GM12878 (cell line): ENCODE measurements around the gene ABCB9. TPM values are rescaled to one million over a fixed set of nuclear protein-coding genes. Genes with fewer than 3 reads are reported as not detected.

Source experiments
- CEBPB ChIP-seq, 2 experiments: fragments of 150-350 bp in 1 of 2; IDR thresholded peaks; 2 replicates each; pipeline ENCODE4 v1.6.1; 2012 to 2014; ENCODE audit warnings: low read depth in 2 of 2, low read length in 2 of 2, borderline replicate concordance in 1 of 2, inconsistent platforms in 1 of 2
- HCFC1 ChIP-seq: fragments of 150-350 bp; IDR thresholded peaks from 2 replicates; pipeline ENCODE4 v1.6.1; 2014; ENCODE audit warnings: low read length
- KLF5 ChIP-seq: fragments of 450-650 bp; IDR thresholded peaks from 2 replicates; pipeline ENCODE4 v1.6.1; 2014; ENCODE audit warnings: mild to moderate bottlenecking; ENCODE audit not compliant: partially characterized antibody
- MTA3 ChIP-seq: IDR thresholded peaks from 2 replicates; pipeline ENCODE4 v1.6.1; 2012; ENCODE audit warnings: low read length, inconsistent platforms, borderline replicate concordance
- SPI1 ChIP-seq: IDR thresholded peaks from 2 replicates; pipeline ENCODE4 v1.6.1; 2011; ENCODE audit warnings: low read depth, mild to moderate bottlenecking, low read length, moderate library complexity, borderline replicate concordance; ENCODE audit not compliant: insufficient read depth
- polyA plus RNA-seq, 11 experiments: library from polyadenylated mRNA; depleted of rRNA in 4 of 11; unstranded in 6 of 11; stranded (reverse) in 5 of 11; fragments of >200 nt; fragmentation: Nextera tagmentation in 4 of 11; fragmentation: Illumina TruSeq in 1 of 11; extraction: Ambion mirVana in 4 of 11; extraction: Trizol in 1 of 11; gene quantifications; 1 replicate in 1 of 11; 2 replicates in 10 of 11; pipeline versions ENCODE4 v1.2.1 to v1.2.3, GENCODE V29; 2011 to 2016; ENCODE audit warnings: inconsistent platforms in 2 of 11, missing spikeins in 2 of 11, low read depth in 1 of 11
- total RNA-seq, 4 experiments: library from RNA; depleted of rRNA in 3 of 4; stranded (reverse); fragments of >200 nt in 3 of 4; fragmentation: Illumina TruSeq in 1 of 4; extraction: Trizol in 1 of 4; gene quantifications; 2 replicates each; pipeline versions ENCODE4 v1.2.1 to v1.2.3, GENCODE V29; 2013 to 2021
- TF ChIP-seq, protein P1 (sequence below): IDR thresholded peaks from 2 replicates; pipeline ENCODE4 v1.6.1; 2011; ENCODE audit warnings: low read depth, mild to moderate bottlenecking, low read length, moderate library complexity, borderline replicate concordance; ENCODE audit errors: extremely low read depth
- TF ChIP-seq, protein P2 (sequence below): IDR thresholded peaks from 2 replicates; pipeline ENCODE4 v1.6.1; 2012; ENCODE audit warnings: low read depth, low read length, improper control_type of control experiment
- TF ChIP-seq, protein P3 (sequence below): IDR thresholded peaks from 2 replicates; pipeline ENCODE4 v1.6.1; 2011; ENCODE audit warnings: mild to moderate bottlenecking, low read depth, low read length, moderate library complexity; ENCODE audit not compliant: insufficient replicate concordance
- TF ChIP-seq, protein P4 (sequence below): fragments of 450-650 bp; formaldehyde crosslinking; IDR thresholded peaks from 2 replicates; pipeline ENCODE4 v1.4.0; 2020; ENCODE audit warnings: mild to moderate bottlenecking, moderate library complexity
- TF ChIP-seq, protein P5 (sequence below): IDR thresholded peaks from 2 replicates; pipeline ENCODE4 v1.6.1; 2012; ENCODE audit warnings: mild to moderate bottlenecking, low read depth, low read length
- TF ChIP-seq, protein P6 (sequence below): IDR thresholded peaks from 2 replicates; pipeline ENCODE4 v1.6.1; 2012; ENCODE audit warnings: improper control_type of control experiment, low read depth, low read length; ENCODE audit not compliant: insufficient replicate concordance

ABCB9 gene
- total and polyA plus RNA-seq, 10 of the 15 experiments (the other 5 are each of a cell fraction or from before 2014, with no cell fraction given) = 0.37 to 4.9 (median 3.1) TPM

DNA sequence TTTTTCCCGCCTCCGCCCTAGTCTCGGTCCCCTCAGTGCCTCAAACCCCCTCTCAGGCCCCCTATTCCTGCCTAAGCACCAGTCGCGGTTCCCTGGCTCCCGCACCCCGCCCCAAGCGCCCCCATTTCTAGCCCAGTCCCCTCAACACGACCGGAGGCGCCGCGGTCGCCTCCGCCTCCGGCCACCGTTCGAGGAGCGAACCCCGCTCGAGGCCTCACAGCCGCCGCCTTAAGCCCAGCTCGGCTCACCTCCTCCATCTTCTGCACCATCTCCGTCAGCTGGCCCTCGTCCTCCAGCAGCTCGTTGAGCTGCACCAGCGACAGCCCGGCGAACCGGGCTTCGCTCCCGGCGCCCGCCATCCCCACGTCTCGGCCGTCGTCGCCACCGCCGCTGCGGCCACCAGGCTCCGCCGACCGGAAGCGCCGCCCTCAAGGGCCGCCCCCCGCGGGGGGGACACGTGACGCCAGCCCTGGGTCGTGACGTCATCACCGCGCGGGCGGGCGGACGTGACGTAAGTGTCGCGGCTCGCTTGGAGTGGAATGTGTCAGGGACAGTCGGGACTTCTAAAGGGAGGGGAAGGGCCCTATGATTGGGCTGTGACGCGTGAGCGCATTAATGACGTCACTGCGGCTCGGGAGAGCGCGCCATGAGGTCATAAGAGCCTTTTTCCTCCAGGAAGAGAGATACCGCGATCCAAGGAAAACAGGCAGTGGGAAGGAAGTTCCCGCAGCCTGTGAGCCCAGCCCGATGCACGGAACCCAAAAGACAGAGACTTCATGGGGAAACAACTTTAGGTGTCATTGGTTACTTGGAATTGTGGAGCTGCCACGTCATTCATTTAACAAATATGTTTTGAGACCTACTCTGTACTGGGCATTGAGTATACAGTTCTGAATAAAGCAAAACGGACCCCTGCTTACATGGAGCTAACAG, 70.3 kb downstream of the ABCB9 start, which contains the start of gene VPS37B (continued):
- TF ChIP-seq, protein P1, sequence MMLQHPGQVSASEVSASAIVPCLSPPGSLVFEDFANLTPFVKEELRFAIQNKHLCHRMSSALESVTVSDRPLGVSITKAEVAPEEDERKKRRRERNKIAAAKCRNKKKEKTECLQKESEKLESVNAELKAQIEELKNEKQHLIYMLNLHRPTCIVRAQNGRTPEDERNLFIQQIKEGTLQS = peak; percentile 59; the same call in 1 of the 2 replicates
- TF ChIP-seq, protein P2, sequence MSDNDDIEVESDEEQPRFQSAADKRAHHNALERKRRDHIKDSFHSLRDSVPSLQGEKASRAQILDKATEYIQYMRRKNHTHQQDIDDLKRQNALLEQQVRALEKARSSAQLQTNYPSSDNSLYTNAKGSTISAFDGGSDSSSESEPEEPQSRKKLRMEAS = peak; percentile 70
- TF ChIP-seq CEBPB (IDR thresholded peaks at IDR 0.05; ENCODE audit: borderline replicate concordance in 1 of 2, low read depth in 2 of 2, low read length in 2 of 2) = no peak
- TF ChIP-seq, protein P3, sequence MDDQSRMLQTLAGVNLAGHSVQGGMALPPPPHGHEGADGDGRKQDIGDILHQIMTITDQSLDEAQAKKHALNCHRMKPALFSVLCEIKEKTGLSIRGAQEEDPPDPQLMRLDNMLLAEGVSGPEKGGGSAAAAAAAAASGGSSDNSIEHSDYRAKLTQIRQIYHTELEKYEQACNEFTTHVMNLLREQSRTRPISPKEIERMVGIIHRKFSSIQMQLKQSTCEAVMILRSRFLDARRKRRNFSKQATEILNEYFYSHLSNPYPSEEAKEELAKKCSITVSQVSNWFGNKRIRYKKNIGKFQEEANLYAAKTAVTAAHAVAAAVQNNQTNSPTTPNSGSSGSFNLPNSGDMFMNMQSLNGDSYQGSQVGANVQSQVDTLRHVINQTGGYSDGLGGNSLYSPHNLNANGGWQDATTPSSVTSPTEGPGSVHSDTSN = no peak
- TF ChIP-seq, protein P4, sequence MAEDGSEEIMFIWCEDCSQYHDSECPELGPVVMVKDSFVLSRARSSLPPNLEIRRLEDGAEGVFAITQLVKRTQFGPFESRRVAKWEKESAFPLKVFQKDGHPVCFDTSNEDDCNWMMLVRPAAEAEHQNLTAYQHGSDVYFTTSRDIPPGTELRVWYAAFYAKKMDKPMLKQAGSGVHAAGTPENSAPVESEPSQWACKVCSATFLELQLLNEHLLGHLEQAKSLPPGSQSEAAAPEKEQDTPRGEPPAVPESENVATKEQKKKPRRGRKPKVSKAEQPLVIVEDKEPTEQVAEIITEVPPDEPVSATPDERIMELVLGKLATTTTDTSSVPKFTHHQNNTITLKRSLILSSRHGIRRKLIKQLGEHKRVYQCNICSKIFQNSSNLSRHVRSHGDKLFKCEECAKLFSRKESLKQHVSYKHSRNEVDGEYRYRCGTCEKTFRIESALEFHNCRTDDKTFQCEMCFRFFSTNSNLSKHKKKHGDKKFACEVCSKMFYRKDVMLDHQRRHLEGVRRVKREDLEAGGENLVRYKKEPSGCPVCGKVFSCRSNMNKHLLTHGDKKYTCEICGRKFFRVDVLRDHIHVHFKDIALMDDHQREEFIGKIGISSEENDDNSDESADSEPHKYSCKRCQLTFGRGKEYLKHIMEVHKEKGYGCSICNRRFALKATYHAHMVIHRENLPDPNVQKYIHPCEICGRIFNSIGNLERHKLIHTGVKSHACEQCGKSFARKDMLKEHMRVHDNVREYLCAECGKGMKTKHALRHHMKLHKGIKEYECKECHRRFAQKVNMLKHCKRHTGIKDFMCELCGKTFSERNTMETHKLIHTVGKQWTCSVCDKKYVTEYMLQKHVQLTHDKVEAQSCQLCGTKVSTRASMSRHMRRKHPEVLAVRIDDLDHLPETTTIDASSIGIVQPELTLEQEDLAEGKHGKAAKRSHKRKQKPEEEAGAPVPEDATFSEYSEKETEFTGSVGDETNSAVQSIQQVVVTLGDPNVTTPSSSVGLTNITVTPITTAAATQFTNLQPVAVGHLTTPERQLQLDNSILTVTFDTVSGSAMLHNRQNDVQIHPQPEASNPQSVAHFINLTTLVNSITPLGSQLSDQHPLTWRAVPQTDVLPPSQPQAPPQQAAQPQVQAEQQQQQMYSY (CRISPR knock-in tag) = peak; percentile 74; the same call in 1 of the 2 replicates
- TF ChIP-seq, protein P5, sequence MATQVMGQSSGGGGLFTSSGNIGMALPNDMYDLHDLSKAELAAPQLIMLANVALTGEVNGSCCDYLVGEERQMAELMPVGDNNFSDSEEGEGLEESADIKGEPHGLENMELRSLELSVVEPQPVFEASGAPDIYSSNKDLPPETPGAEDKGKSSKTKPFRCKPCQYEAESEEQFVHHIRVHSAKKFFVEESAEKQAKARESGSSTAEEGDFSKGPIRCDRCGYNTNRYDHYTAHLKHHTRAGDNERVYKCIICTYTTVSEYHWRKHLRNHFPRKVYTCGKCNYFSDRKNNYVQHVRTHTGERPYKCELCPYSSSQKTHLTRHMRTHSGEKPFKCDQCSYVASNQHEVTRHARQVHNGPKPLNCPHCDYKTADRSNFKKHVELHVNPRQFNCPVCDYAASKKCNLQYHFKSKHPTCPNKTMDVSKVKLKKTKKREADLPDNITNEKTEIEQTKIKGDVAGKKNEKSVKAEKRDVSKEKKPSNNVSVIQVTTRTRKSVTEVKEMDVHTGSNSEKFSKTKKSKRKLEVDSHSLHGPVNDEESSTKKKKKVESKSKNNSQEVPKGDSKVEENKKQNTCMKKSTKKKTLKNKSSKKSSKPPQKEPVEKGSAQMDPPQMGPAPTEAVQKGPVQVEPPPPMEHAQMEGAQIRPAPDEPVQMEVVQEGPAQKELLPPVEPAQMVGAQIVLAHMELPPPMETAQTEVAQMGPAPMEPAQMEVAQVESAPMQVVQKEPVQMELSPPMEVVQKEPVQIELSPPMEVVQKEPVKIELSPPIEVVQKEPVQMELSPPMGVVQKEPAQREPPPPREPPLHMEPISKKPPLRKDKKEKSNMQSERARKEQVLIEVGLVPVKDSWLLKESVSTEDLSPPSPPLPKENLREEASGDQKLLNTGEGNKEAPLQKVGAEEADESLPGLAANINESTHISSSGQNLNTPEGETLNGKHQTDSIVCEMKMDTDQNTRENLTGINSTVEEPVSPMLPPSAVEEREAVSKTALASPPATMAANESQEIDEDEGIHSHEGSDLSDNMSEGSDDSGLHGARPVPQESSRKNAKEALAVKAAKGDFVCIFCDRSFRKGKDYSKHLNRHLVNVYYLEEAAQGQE = no peak
- TF ChIP-seq KLF5 = peak; percentile 90
- no peak; the same call in 1 of the 2 replicates for TF ChIP-seq HCFC1
- TF ChIP-seq SPI1 = no peak
- no peak for TF ChIP-seq MTA3
- TF ChIP-seq, protein P6, sequence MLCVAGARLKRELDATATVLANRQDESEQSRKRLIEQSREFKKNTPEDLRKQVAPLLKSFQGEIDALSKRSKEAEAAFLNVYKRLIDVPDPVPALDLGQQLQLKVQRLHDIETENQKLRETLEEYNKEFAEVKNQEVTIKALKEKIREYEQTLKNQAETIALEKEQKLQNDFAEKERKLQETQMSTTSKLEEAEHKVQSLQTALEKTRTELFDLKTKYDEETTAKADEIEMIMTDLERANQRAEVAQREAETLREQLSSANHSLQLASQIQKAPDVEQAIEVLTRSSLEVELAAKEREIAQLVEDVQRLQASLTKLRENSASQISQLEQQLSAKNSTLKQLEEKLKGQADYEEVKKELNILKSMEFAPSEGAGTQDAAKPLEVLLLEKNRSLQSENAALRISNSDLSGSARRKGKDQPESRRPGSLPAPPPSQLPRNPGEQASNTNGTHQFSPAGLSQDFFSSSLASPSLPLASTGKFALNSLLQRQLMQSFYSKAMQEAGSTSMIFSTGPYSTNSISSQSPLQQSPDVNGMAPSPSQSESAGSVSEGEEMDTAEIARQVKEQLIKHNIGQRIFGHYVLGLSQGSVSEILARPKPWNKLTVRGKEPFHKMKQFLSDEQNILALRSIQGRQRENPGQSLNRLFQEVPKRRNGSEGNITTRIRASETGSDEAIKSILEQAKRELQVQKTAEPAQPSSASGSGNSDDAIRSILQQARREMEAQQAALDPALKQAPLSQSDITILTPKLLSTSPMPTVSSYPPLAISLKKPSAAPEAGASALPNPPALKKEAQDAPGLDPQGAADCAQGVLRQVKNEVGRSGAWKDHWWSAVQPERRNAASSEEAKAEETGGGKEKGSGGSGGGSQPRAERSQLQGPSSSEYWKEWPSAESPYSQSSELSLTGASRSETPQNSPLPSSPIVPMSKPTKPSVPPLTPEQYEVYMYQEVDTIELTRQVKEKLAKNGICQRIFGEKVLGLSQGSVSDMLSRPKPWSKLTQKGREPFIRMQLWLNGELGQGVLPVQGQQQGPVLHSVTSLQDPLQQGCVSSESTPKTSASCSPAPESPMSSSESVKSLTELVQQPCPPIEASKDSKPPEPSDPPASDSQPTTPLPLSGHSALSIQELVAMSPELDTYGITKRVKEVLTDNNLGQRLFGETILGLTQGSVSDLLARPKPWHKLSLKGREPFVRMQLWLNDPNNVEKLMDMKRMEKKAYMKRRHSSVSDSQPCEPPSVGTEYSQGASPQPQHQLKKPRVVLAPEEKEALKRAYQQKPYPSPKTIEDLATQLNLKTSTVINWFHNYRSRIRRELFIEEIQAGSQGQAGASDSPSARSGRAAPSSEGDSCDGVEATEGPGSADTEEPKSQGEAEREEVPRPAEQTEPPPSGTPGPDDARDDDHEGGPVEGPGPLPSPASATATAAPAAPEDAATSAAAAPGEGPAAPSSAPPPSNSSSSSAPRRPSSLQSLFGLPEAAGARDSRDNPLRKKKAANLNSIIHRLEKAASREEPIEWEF = no peak
